ENCODE data around the gene PIP5K1B.

Gene PIP5K1B

DNA sequence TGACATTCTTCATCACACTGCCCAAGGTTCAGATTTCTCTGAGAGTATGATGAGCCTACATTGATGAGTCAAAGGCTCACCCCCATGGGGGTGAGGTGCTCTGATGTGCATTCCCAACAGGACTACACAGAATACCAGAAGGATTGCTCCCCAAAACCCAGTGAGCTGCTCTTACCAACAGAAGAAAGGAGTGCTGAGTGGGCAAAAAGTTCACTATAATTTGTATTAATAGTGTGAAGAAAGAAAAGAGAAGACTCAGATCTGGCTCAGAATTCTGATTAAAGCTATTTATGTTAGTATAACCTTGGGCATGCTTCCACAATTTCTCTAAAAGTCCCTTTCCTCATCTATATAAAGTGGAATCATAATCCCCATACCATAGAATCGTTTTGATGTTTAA is 262.8 kb downstream of the PIP5K1B start:
- TF ChIP-seq EZH2phosphoT487 (IDR thresholded peaks at IDR 0.05; ENCODE audit: borderline replicate concordance, low read length): no peak
- TF ChIP-seq, protein P1, sequence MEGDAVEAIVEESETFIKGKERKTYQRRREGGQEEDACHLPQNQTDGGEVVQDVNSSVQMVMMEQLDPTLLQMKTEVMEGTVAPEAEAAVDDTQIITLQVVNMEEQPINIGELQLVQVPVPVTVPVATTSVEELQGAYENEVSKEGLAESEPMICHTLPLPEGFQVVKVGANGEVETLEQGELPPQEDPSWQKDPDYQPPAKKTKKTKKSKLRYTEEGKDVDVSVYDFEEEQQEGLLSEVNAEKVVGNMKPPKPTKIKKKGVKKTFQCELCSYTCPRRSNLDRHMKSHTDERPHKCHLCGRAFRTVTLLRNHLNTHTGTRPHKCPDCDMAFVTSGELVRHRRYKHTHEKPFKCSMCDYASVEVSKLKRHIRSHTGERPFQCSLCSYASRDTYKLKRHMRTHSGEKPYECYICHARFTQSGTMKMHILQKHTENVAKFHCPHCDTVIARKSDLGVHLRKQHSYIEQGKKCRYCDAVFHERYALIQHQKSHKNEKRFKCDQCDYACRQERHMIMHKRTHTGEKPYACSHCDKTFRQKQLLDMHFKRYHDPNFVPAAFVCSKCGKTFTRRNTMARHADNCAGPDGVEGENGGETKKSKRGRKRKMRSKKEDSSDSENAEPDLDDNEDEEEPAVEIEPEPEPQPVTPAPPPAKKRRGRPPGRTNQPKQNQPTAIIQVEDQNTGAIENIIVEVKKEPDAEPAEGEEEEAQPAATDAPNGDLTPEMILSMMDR (IDR thresholded peaks at IDR 0.05; ENCODE audit: low read depth, low read length, poor library complexity, severe bottlenecking): no peak
- H3K4me3 ChIP-seq (ENCODE audit: low read length): no peak overlapping the region
- no peaks in the 10 kb centered on the region for H4K20me1 ChIP-seq (ENCODE audit: control insufficient read depth, insufficient read depth, low read depth, low read length)
- no peaks in the 10 kb centered on the region for H3K79me2 ChIP-seq (ENCODE audit: control insufficient read depth, low read length)
- H3K27ac ChIP-seq (ENCODE audit: low read depth, low read length): no peak overlapping the region
- no peak overlapping the region for H3K4me2 ChIP-seq (ENCODE audit: low read length)
- no peaks in the 10 kb centered on the region for H3K27me3 ChIP-seq (ENCODE audit: control insufficient read depth, low read length)
- no peaks in the 10 kb centered on the region for H3K9me2 ChIP-seq (replicated peaks; ENCODE audit: control insufficient read depth, low read length)
- no peaks in the 10 kb centered on the region for H3K9me3 ChIP-seq (ENCODE audit: control insufficient read depth, insufficient read depth, low read length)
- peaks cover 5% of the 10 kb centered on the region for H3K4me1 ChIP-seq (ENCODE audit: control insufficient read depth, low read length)
- no peaks in the 10 kb centered on the region for H3F3A ChIP-seq (ENCODE audit: control insufficient read depth, insufficient read depth)
- no peaks in the 10 kb centered on the region for H3K36me3 ChIP-seq (ENCODE audit: control insufficient read depth, low read length)

DNA sequence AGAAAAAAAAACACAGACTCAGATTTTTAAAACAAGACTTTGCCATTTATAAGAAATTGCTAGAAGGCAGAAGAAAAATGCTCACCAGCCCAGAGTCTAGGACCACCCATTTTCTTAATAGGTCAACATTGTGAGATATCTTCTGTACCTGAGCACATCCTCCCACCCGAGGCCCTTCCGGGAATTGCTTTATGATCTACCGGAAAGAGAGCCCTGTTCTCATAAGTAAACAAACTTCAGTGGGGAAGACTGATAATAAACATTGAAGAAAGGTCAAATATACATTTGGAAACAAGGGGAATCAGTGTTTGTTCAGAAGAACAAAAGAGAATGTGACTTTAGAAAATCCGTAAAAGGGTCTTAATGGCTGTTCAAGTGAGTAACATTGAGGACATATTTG is 264.5 kb downstream of the PIP5K1B start:
- no peaks in the 10 kb centered on the region for H3F3A ChIP-seq (ENCODE audit: control insufficient read depth, insufficient read depth)
- H3K4me2 ChIP-seq (ENCODE audit: low read length): no peak overlapping the region
- peaks cover 10% of the 10 kb centered on the region for H3K4me1 ChIP-seq (ENCODE audit: control insufficient read depth, low read length)
- no peaks in the 10 kb centered on the region for H3K79me2 ChIP-seq (ENCODE audit: control insufficient read depth, low read length)
- no peaks in the 10 kb centered on the region for H3K9me2 ChIP-seq (replicated peaks; ENCODE audit: control insufficient read depth, low read length)
- H4K20me1 ChIP-seq (ENCODE audit: control insufficient read depth, insufficient read depth, low read depth, low read length): no peaks in the 10 kb centered on the region
- no peaks in the 10 kb centered on the region for H3K9me3 ChIP-seq (ENCODE audit: control insufficient read depth, insufficient read depth, low read length)
- H3K27ac ChIP-seq (ENCODE audit: low read depth, low read length): no peak overlapping the region
- H3K36me3 ChIP-seq (ENCODE audit: control insufficient read depth, low read length): no peaks in the 10 kb centered on the region
- H3K27me3 ChIP-seq (ENCODE audit: control insufficient read depth, low read length): no peaks in the 10 kb centered on the region
- H3K4me3 ChIP-seq (ENCODE audit: low read length): no peak overlapping the region
- TF ChIP-seq, protein P1 (IDR thresholded peaks at IDR 0.05; ENCODE audit: low read depth, low read length, poor library complexity, severe bottlenecking): no peak
- TF ChIP-seq EZH2phosphoT487 (IDR thresholded peaks at IDR 0.05; ENCODE audit: borderline replicate concordance, low read length): no peak

DNA sequence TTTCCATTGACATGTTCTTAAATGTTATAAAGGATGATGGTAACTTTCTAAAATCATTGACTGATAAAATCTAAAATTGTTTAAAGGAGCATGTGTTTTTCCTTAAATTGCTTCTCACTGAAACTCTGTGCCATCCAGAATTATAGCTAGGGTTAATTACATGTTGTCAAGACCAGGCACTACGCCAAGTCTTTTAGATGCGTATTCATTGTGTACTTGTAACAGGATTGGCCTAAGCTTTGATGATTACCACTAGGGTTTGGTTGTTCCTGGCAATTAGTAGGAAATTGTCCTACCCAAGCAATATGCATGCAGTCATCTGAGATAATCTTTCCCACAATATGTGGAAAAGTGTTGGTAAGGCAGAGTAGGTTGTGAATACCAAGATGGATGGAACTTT is 265.1 kb downstream of the PIP5K1B start:
- Histone ChIP-seq H3K4me1 (ENCODE audit: control insufficient read depth, low read length) (peaks cover 10% of the 10 kb centered on the region), H3K36me3 (ENCODE audit: control insufficient read depth, low read length) (no peaks in the 10 kb centered on the region), H3K27ac (ENCODE audit: low read depth, low read length) (no peak overlapping the region), H3K79me2 (ENCODE audit: control insufficient read depth, low read length) (no peaks in the 10 kb centered on the region), H3K9me3 (ENCODE audit: control insufficient read depth, insufficient read depth, low read length) (no peaks in the 10 kb centered on the region), H3F3A (ENCODE audit: control insufficient read depth, insufficient read depth) (no peaks in the 10 kb centered on the region), H4K20me1 (ENCODE audit: control insufficient read depth, insufficient read depth, low read depth, low read length) (no peaks in the 10 kb centered on the region), H3K4me3 (ENCODE audit: low read length) (no peak overlapping the region), H3K9me2 (replicated peaks; ENCODE audit: control insufficient read depth, low read length) (no peaks in the 10 kb centered on the region), H3K4me2 (ENCODE audit: low read length) (no peak overlapping the region), H3K27me3 (ENCODE audit: control insufficient read depth, low read length) (no peaks in the 10 kb centered on the region)
- TF ChIP-seq, protein P1 (IDR thresholded peaks at IDR 0.05; ENCODE audit: low read depth, low read length, poor library complexity, severe bottlenecking): no peak
- no peak for TF ChIP-seq EZH2phosphoT487 (IDR thresholded peaks at IDR 0.05; ENCODE audit: borderline replicate concordance, low read length)

DNA sequence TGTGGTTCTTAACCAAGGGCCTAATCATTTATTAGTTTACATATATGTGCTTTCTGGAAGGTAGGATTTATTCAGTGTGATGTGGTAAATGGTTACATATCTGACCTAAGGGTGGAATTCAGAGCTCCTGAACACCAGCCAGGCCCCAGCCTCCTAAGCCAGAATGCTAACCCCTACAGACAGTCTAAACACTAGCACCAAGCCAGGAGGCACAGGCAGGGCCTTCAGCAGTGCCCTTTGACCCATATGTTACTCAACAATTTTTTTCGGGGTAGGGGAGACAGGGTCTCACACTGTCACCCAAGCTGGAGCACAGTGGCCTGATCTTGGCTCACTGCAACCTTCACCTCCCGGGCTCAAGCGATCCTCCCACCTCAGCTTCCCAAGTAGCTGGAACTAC is 268.6 kb downstream of the PIP5K1B start:
- no peak for TF ChIP-seq EZH2phosphoT487 (IDR thresholded peaks at IDR 0.05; ENCODE audit: borderline replicate concordance, low read length)
- TF ChIP-seq, protein P1 (IDR thresholded peaks at IDR 0.05; ENCODE audit: low read depth, low read length, poor library complexity, severe bottlenecking): no peak
- no peaks in the 10 kb centered on the region for H3K27me3 ChIP-seq (ENCODE audit: control insufficient read depth, low read length)
- no peaks in the 10 kb centered on the region for H4K20me1 ChIP-seq (ENCODE audit: control insufficient read depth, insufficient read depth, low read depth, low read length)
- no peaks in the 10 kb centered on the region for H3F3A ChIP-seq (ENCODE audit: control insufficient read depth, insufficient read depth)
- no peak overlapping the region for H3K4me3 ChIP-seq (ENCODE audit: low read length)
- H3K79me2 ChIP-seq (ENCODE audit: control insufficient read depth, low read length): no peaks in the 10 kb centered on the region
- no peaks in the 10 kb centered on the region for H3K36me3 ChIP-seq (ENCODE audit: control insufficient read depth, low read length)
- H3K9me3 ChIP-seq (ENCODE audit: control insufficient read depth, insufficient read depth, low read length): no peaks in the 10 kb centered on the region
- no peak overlapping the region for H3K27ac ChIP-seq (ENCODE audit: low read depth, low read length)
- H3K4me1 ChIP-seq (ENCODE audit: control insufficient read depth, low read length): 0 out of 2 replicates have a peak, but pooled peaks cover 5% of the 10 kb centered on the region
- H3K9me2 ChIP-seq (replicated peaks; ENCODE audit: control insufficient read depth, low read length): no peaks in the 10 kb centered on the region
- H3K4me2 ChIP-seq (ENCODE audit: low read length): no peak overlapping the region
